K562 (cell line): Measurements from ENCODE around the gene ARFGEF3. TPM values are rescaled to one million over a fixed set of nuclear protein-coding genes. Genes with fewer than 3 reads are reported as not detected.

Experiments used
- ATAC-seq: fragments of 200-7000 bp; cut with Tn5 transposase; 3 replicates; pipeline ENCODE4 v1.9.1; 2020; ENCODE audit warnings: moderate library complexity
- BruUV-seq: library from RNA; stranded (reverse); fragments of 400-500 nt; replicated peaks from 2 replicates; lab custom pipeline; 2021; lab: Mats Ljungman, UMichigan
- CTCF ChIA-PET: fragments of 300-600 bp; formaldehyde crosslinking; extraction: SDS; loops from one replicate; lab custom pipeline; 2021; ENCODE audit warnings: low intra/inter-chr PET ratio; lab: Yijun Ruan, JAX
- POLR2A ChIA-PET: fragments of 300-600, 350-650 bp; sonication (Branson Sonifier 250); formaldehyde crosslinking; extraction: SDS; loops from one replicate; lab custom pipeline; 2021; ENCODE audit warnings: antibody characterized with exemption, inconsistent platforms; lab: Yijun Ruan, JAX
- DNase-seq, 4 experiments: peaks; one replicate each; pipeline versions ENCODE4 v3.0.0 to v3.0.0-alpha.2; 2011 to 2018; ENCODE audit warnings: low spot score in 3 of 4, mixed read lengths in 3 of 4; ENCODE audit errors: extremely low read depth in 1 of 4
- FAIRE-seq: peaks from 2 replicates; lab custom pipeline; 2011; peaks lifted over from hg19 to GRCh38; lab: Jason Lieb, UNC
- H2AFZ ChIP-seq: 2 replicates; pipeline ENCODE4 v1.6.0; 2011; ENCODE audit warnings: low read depth, low read length, control low read depth, inconsistent platforms
- H3K27ac ChIP-seq: fragments of 200-600 bp; 3 replicates; pipeline ENCODE4 v1.8.0; 2011; ENCODE audit warnings: low read depth, mild to moderate bottlenecking, control low read depth, inconsistent platforms, low read length, moderate library complexity, mixed read lengths; ENCODE audit errors: extremely low read depth
- H3K27me3 ChIP-seq, 2 experiments: fragments of 300-600 bp in 1 of 2; 2 replicates in 1 of 2; 3 replicates in 1 of 2; pipeline versions ENCODE4 v1.6.0 to v1.8.0; 2011; ENCODE audit warnings: inconsistent platforms in 2 of 2, low read length in 2 of 2, mild to moderate bottlenecking in 1 of 2, mixed read lengths in 1 of 2, moderate library complexity in 1 of 2; ENCODE audit not compliant: control insufficient read depth in 2 of 2, insufficient read depth in 2 of 2
- H3K36me3 ChIP-seq: fragments of 300-600 bp; 3 replicates; pipeline ENCODE4 v1.8.0; 2011; ENCODE audit warnings: mild to moderate bottlenecking, low read length, inconsistent platforms; ENCODE audit not compliant: control insufficient read depth, insufficient read depth
- H3K4me1 ChIP-seq, 2 experiments: fragments of 200-600 bp in 1 of 2; replicated peaks in 1 of 2; 2 replicates in 1 of 2; 3 replicates in 1 of 2; pipeline versions ENCODE4 v1.5.1 to v1.8.0; 2011; ENCODE audit warnings: inconsistent platforms in 2 of 2, low read length in 2 of 2, mild to moderate bottlenecking in 1 of 2, mixed read lengths in 1 of 2, moderate library complexity in 1 of 2; ENCODE audit not compliant: control insufficient read depth in 2 of 2, insufficient read depth in 2 of 2
- H3K4me2 ChIP-seq: 2 replicates; pipeline ENCODE4 v1.6.1; 2011; ENCODE audit warnings: low read length, control low read depth, inconsistent platforms, mixed read lengths; ENCODE audit not compliant: insufficient read depth
- H3K4me3 ChIP-seq: fragments of 200-600 bp; sonication (generic), shearing (Covaris generic); 2 replicates; pipeline ENCODE4 v1.5.1; 2016; ENCODE audit warnings: control low read depth, inconsistent platforms
- H3K79me2 ChIP-seq: fragments of 200-600 bp; 3 replicates; pipeline ENCODE4 v1.8.0; 2011; ENCODE audit warnings: low read length, inconsistent platforms; ENCODE audit not compliant: control insufficient read depth, insufficient read depth
- H3K9ac ChIP-seq, 2 experiments: 2 replicates each; pipeline versions ENCODE4 v1.6.0 to v1.6.1; 2011; ENCODE audit warnings: low read depth in 2 of 2, low read length in 2 of 2, control low read depth in 1 of 2, inconsistent platforms in 1 of 2, mild to moderate bottlenecking in 1 of 2, mixed read lengths in 1 of 2; ENCODE audit not compliant: insufficient read depth in 1 of 2
- H3K9me1 ChIP-seq: one replicate; pipeline ENCODE4 v1.6.0; 2011; ENCODE audit warnings: inconsistent platforms, mild to moderate bottlenecking, low read length, moderate library complexity; ENCODE audit not compliant: control insufficient read depth, insufficient read depth
- H3K9me3 ChIP-seq: replicated peaks from 2 replicates; pipeline ENCODE4 v1.5.1; 2011; ENCODE audit warnings: low read depth, low read length, inconsistent platforms; ENCODE audit not compliant: control insufficient read depth, insufficient read depth
- H4K20me1 ChIP-seq: replicated peaks from 2 replicates; pipeline ENCODE4 v1.6.1; 2011; ENCODE audit warnings: low read length, inconsistent platforms, mixed read lengths; ENCODE audit not compliant: control insufficient read depth, insufficient read depth
- POLR2AphosphoS2 ChIP-seq: IDR thresholded peaks from 2 replicates; pipeline ENCODE4 v1.6.1; 2012; ENCODE audit warnings: low read length, improper control_type of control experiment
- RAD21 ChIP-seq, 2 experiments: fragments of 250-450 bp in 1 of 2; fragments of 450-650 bp in 1 of 2; sonication (Bioruptor Pico) in 1 of 2; formaldehyde crosslinking in 1 of 2; IDR thresholded peaks in 1 of 2; conservative IDR thresholded peaks in 1 of 2; 2 replicates each; pipeline versions ENCODE4 v1.4.0 to v1.8.0; 2020 to 2022; ENCODE audit warnings: mild to moderate bottlenecking in 2 of 2, moderate library complexity in 1 of 2
- WGBS: fragments of 100-300 bp; shearing (Covaris generic); methylation state at CpG from one replicate; pipeline ENCODE4 v1.1.6; 2016; ENCODE audit warnings: low coverage, mixed read lengths; ENCODE audit not compliant: insufficient coverage; ENCODE audit errors: missing lambda C conversion rate; 5-methylcytosine and 5-hydroxymethylcytosine counted together
- in situ Hi-C: fragments of 300-500 bp; cut with MboI; formaldehyde crosslinking; loops from 4 replicates; pipeline ENCODE4 v1.15.0; 2018; ENCODE audit warnings: inconsistent platforms, mixed read lengths
- intact Hi-C: fragments of 100-400 bp; cut with micrococcal nuclease; formaldehyde crosslinking; loops from 2 replicates; pipeline ENCODE4 v1.14.2; 2022
- polyA plus RNA-seq, 8 experiments: library from polyadenylated mRNA; depleted of rRNA in 4 of 8; stranded (reverse) in 5 of 8; unstranded in 3 of 8; fragments of >200 nt; fragmentation: Nextera tagmentation in 2 of 8; fragmentation: Illumina TruSeq in 1 of 8; extraction: Ambion mirVana in 2 of 8; extraction: Trizol in 1 of 8; gene quantifications; 2 replicates each; pipeline versions ENCODE4 v1.2.1 to v1.2.3, GENCODE V29; 2011 to 2014; ENCODE audit warnings: inconsistent platforms in 1 of 8, missing spikeins in 1 of 8
- total RNA-seq, 7 experiments: library from RNA; depleted of rRNA in 6 of 7; stranded (reverse); fragments of >200 nt in 6 of 7; fragmentation: Illumina TruSeq in 2 of 7; extraction: Trizol in 2 of 7; gene quantifications; 2 replicates each; pipeline versions ENCODE4 v1.2.1 to v1.2.3, GENCODE V29; 2011 to 2021; ENCODE audit warnings: low replicate concordance in 1 of 7
- TF ChIP-seq, protein P1 (sequence below): fragments of 450-650 bp; IDR thresholded peaks from 2 replicates; pipeline ENCODE4 v1.6.1; 2016
- TF ChIP-seq, protein P2 (sequence below), 2 experiments: fragments of 450-650 bp; conservative IDR thresholded peaks; 2 replicates each; pipeline ENCODE4 v1.6.1; 2017; ENCODE audit warnings: mild to moderate bottlenecking in 2 of 2, moderate library complexity in 2 of 2
- TF ChIP-seq, protein P3 (sequence below), 3 experiments: IDR thresholded peaks in 2 of 3; conservative IDR thresholded peaks in 1 of 3; 2 replicates each; pipeline ENCODE4 v1.5.1; 2011 to 2012; ENCODE audit warnings: low read length in 3 of 3, mild to moderate bottlenecking in 3 of 3, control low read depth in 2 of 3, improper control_type of control experiment in 1 of 3, inconsistent platforms in 1 of 3, low read depth in 1 of 3, mixed read lengths in 1 of 3, moderate library complexity in 1 of 3; ENCODE audit not compliant: insufficient read depth in 2 of 3

Gene ARFGEF3
- total and polyA plus RNA-seq, 9 of the 15 experiments (the other 6 are each of a cell fraction or from before 2014, with no cell fraction given) = under 0.01 to 0.02 TPM; not detected in 7

DNA sequence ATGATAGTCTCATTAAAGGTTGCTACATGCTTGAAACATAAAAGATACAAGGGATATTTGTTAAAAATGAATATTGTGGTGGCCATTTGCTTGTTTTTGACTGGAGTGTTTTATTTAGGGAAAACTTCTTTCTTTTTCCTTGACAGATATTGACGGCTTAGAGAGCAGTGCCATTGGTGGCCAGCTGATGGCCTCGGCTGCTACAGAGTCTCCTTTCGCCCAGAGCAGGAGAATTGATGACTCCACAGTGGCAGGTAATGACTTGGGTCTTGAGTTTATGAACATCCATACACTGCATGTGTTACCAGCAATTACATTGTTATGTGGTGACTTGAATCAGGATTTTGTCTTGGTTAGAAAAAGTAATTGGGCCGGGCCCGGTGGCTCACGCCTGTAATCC is 124.1 kb downstream of the ARFGEF3 start:
- ChIA-PET CTCF (interaction anchor here (0.6 to 0.7 kb wide), 2 partner anchors 143 to 170 kb away, joined by 3 read pairs; no protein-coding TSS in a partner anchor), POLR2A (interaction anchor here (1.2 kb wide), 1 partner anchor 12 kb away, joined by 5 read pairs; no protein-coding TSS in a partner anchor)
- DNase-seq = peak in 1 of 4 experiments; percentile 12
- no peak overlapping the region for H2AFZ ChIP-seq
- H3K4me1 ChIP-seq = no peaks in the 10 kb centered on the region
- H3K27ac ChIP-seq = no peak overlapping the region
- BruUV-seq = no TSS peak
- in situ Hi-C loops = no loop called here
- H3K36me3 ChIP-seq = no peaks in the 10 kb centered on the region
- no peak overlapping the region for H3K4me3 ChIP-seq
- no peak overlapping the region for H3K9ac ChIP-seq
- H3K9me1 ChIP-seq = no peaks in the 10 kb centered on the region
- 10% methylated on average over 6 of the region's 6 CpGs for WGBS
- no peaks in the 10 kb centered on the region for H3K9me3 ChIP-seq
- H4K20me1 ChIP-seq = no peaks in the 10 kb centered on the region
- peak; percentile 40 for FAIRE-seq
- intact Hi-C loops = loop anchor here (2.0 to 5.0 kb wide), 2 partner anchors 117 to 169 kb away; partner anchors contain the start of gene HEBP2
- no peak overlapping the region for H3K4me2 ChIP-seq
- H3K79me2 ChIP-seq = no peaks in the 10 kb centered on the region
- TF ChIP-seq, protein P1, sequence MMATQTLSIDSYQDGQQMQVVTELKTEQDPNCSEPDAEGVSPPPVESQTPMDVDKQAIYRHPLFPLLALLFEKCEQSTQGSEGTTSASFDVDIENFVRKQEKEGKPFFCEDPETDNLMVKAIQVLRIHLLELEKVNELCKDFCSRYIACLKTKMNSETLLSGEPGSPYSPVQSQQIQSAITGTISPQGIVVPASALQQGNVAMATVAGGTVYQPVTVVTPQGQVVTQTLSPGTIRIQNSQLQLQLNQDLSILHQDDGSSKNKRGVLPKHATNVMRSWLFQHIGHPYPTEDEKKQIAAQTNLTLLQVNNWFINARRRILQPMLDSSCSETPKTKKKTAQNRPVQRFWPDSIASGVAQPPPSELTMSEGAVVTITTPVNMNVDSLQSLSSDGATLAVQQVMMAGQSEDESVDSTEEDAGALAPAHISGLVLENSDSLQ = 0 out of 2 replicates have a peak, but pooled peaks have one; percentile 14
- TF ChIP-seq, protein P2, sequence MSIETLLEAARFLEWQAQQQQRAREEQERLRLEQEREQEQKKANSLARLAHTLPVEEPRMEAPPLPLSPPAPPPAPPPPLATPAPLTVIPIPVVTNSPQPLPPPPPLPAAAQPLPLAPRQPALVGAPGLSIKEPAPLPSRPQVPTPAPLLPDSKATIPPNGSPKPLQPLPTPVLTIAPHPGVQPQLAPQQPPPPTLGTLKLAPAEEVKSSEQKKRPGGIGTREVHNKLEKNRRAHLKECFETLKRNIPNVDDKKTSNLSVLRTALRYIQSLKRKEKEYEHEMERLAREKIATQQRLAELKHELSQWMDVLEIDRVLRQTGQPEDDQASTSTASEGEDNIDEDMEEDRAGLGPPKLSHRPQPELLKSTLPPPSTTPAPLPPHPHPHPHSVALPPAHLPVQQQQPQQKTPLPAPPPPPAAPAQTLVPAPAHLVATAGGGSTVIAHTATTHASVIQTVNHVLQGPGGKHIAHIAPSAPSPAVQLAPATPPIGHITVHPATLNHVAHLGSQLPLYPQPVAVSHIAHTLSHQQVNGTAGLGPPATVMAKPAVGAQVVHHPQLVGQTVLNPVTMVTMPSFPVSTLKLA (conservative IDR thresholded peaks at IDR 0.05) = no peak
- TF ChIP-seq POLR2AphosphoS2 = no peak
- peak in 1 of 2 experiments; percentile 30; a peak in 2 of 4 replicates for TF ChIP-seq RAD21 (CRISPR knock-in tag; conservative IDR thresholded peaks at IDR 0.05 in 1 of 2, IDR thresholded peaks at IDR 0.05 in 1 of 2)
- TF ChIP-seq, protein P3, sequence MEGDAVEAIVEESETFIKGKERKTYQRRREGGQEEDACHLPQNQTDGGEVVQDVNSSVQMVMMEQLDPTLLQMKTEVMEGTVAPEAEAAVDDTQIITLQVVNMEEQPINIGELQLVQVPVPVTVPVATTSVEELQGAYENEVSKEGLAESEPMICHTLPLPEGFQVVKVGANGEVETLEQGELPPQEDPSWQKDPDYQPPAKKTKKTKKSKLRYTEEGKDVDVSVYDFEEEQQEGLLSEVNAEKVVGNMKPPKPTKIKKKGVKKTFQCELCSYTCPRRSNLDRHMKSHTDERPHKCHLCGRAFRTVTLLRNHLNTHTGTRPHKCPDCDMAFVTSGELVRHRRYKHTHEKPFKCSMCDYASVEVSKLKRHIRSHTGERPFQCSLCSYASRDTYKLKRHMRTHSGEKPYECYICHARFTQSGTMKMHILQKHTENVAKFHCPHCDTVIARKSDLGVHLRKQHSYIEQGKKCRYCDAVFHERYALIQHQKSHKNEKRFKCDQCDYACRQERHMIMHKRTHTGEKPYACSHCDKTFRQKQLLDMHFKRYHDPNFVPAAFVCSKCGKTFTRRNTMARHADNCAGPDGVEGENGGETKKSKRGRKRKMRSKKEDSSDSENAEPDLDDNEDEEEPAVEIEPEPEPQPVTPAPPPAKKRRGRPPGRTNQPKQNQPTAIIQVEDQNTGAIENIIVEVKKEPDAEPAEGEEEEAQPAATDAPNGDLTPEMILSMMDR (IDR thresholded peaks at IDR 0.05 in 2 of 3, conservative IDR thresholded peaks at IDR 0.05 in 1 of 3; ENCODE audit: insufficient read depth in 2 of 3, low read depth in 1 of 3, low read length in 3 of 3) = peak in 2 of 3 experiments; percentile 18 to 29; a peak in 3 of 6 replicates
- peaks cover 13 to 35% of the 10 kb centered on the region in 2 experiments for H3K27me3 ChIP-seq
- ATAC-seq = peak; percentile 72
